Transverse colon (tissue), 4 donors: Measurements from ENCODE around the gene USP48. TPM values are rescaled to one million over a fixed set of nuclear protein-coding genes. Genes with fewer than 3 reads are reported as not detected.

Source experiments
- DNase-seq: peaks from one replicate; pipeline ENCODE4 v3.0.0-alpha.2; 2019
- H3K27ac ChIP-seq, 4 donors: fragments of 200-600 bp; sonication (generic); 2 replicates each; pipeline ENCODE4 v1.5.1; 2016 to 2018; ENCODE audit warnings: inconsistent platforms in 4 of 4
- H3K27me3 ChIP-seq: fragments of 200-600 bp; sonication (generic); 2 replicates; pipeline ENCODE4 v1.5.1; 2017; ENCODE audit warnings: inconsistent platforms
- H3K36me3 ChIP-seq, 4 donors: fragments of 200-600 bp; sonication (generic); 2 replicates each; pipeline ENCODE4 v1.5.1; 2017 to 2019; ENCODE audit warnings: inconsistent platforms in 4 of 4
- H3K4me1 ChIP-seq, 4 donors: fragments of 200-600 bp; sonication (generic); 2 replicates each; pipeline ENCODE4 v1.5.1; 2017 to 2020; ENCODE audit warnings: inconsistent platforms in 4 of 4
- H3K4me3 ChIP-seq, 4 donors: fragments of 200-600 bp; sonication (generic); 1 replicate in 1 of 4; 2 replicates in 3 of 4; pipeline versions ENCODE4 v1.5.1 to v1.6.1; 2017 to 2019; ENCODE audit warnings: inconsistent platforms in 4 of 4
- H3K9me3 ChIP-seq, 2 donors: fragments of 200-600 bp; sonication (generic); 2 replicates each; pipeline ENCODE4 v1.5.1; 2017 to 2019; ENCODE audit warnings: inconsistent platforms in 2 of 2
- EP300 ChIP-seq: sonication (generic); formaldehyde crosslinking; IDR thresholded peaks from one replicate; pipeline ENCODE4 v1.6.1; 2017; ENCODE audit warnings: antibody characterized with exemption, low read depth
- POLR2A ChIP-seq: fragments of 450-650 bp; IDR thresholded peaks from one replicate; pipeline ENCODE4 v1.6.1; 2016; ENCODE audit warnings: antibody characterized with exemption, mild to moderate bottlenecking, moderate library complexity
- POLR2AphosphoS5 ChIP-seq, 3 donors: sonication (generic); formaldehyde crosslinking; IDR thresholded peaks; one replicate each; pipeline ENCODE4 v1.6.1; 2016; ENCODE audit warnings: antibody characterized with exemption in 3 of 3
- WGBS, 2 donors: methylation state at CpG; one replicate each; pipeline ENCODE4 v1.1.5; 2018; ENCODE audit warnings: low coverage in 1 of 2; 5-methylcytosine and 5-hydroxymethylcytosine counted together
- in situ Hi-C, 4 donors: fragments of 200-750 bp; cut with MboI; loops; one replicate each; pipeline versions ENCODE4 v1.15.0 to v1.15.1; 2017; ENCODE audit warnings: low sequenced_read_pairs in 3 of 4, low pct_ligation_motif_present in 1 of 4, low pct_unique_long_range_greater_than_20kb in 1 of 4
- intact Hi-C: fragments of 100-400 bp; cut with DNase I; formaldehyde crosslinking; loops from one replicate; pipeline ENCODE4 v1.15.1; 2023; ENCODE audit warnings: low total_unique reads
- total RNA-seq, 4 donors: library from RNA; depleted of rRNA; stranded (reverse); fragments of >200 nt; gene quantifications; one replicate each; pipeline ENCODE4 v1.1.0, GENCODE V29; 2016
- TF ChIP-seq, protein P1 (sequence below), 5 experiments: fragments of 200-600 bp in 3 of 5; fragments of 450-650 bp in 2 of 5; sonication (generic) in 3 of 5; IDR thresholded peaks; 1 replicate in 2 of 5; 2 replicates in 3 of 5; pipeline ENCODE4 v1.5.1; 2016 to 2017; ENCODE audit warnings: antibody characterized with exemption in 5 of 5, inconsistent platforms in 3 of 5, mild to moderate bottlenecking in 2 of 5, moderate library complexity in 1 of 5

The USP48 gene
- total RNA-seq, 4 donors from 2014 or later = 48.4 to 87.3 (median 51.4) TPM

DNA sequence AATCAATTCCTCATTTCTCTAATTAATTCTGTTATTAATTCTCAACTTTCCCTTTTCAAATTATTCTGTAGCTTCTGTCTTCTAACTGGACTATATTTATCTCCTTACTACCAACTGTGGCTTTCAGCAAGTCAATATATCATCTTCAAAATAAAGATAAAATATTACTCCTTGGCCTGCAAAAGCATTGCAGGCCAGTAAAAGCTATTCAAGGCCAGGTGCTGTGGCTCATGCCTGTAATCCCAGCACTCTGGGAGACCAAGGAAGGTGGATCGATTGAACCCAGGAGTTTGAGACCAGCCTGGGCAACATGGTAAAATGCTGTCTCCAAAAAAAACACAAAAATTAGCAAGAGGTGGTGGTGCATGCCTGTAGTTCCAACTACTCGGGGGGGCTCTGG lies 27.9 kb downstream of the USP48 start:
- no peak for TF ChIP-seq POLR2AphosphoS5 (IDR thresholded peaks at IDR 0.05)
- no peak for TF ChIP-seq EP300
- TF ChIP-seq POLR2A = no peak
- TF ChIP-seq, protein P1, sequence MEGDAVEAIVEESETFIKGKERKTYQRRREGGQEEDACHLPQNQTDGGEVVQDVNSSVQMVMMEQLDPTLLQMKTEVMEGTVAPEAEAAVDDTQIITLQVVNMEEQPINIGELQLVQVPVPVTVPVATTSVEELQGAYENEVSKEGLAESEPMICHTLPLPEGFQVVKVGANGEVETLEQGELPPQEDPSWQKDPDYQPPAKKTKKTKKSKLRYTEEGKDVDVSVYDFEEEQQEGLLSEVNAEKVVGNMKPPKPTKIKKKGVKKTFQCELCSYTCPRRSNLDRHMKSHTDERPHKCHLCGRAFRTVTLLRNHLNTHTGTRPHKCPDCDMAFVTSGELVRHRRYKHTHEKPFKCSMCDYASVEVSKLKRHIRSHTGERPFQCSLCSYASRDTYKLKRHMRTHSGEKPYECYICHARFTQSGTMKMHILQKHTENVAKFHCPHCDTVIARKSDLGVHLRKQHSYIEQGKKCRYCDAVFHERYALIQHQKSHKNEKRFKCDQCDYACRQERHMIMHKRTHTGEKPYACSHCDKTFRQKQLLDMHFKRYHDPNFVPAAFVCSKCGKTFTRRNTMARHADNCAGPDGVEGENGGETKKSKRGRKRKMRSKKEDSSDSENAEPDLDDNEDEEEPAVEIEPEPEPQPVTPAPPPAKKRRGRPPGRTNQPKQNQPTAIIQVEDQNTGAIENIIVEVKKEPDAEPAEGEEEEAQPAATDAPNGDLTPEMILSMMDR (IDR thresholded peaks at IDR 0.05) = no peak
- peaks cover 0 to 44% (median 19%) of the 10 kb centered on the region in 4 donors for H3K36me3 ChIP-seq
- in situ Hi-C loops = no loop called here
- peaks cover 0 to 9% (median 0%) of the 10 kb centered on the region in 4 donors for H3K4me1 ChIP-seq
- no peak for DNase-seq
- no peak overlapping the region for H3K4me3 ChIP-seq
- H3K9me3 ChIP-seq = no peaks in the 10 kb centered on the region
- H3K27ac ChIP-seq = no peak overlapping the region
- no peaks in the 10 kb centered on the region for H3K27me3 ChIP-seq
- intact Hi-C loops = no loop called here
- WGBS, 2 donors = 89 to 100% methylated on average over 2 of the region's 2 CpGs

DNA sequence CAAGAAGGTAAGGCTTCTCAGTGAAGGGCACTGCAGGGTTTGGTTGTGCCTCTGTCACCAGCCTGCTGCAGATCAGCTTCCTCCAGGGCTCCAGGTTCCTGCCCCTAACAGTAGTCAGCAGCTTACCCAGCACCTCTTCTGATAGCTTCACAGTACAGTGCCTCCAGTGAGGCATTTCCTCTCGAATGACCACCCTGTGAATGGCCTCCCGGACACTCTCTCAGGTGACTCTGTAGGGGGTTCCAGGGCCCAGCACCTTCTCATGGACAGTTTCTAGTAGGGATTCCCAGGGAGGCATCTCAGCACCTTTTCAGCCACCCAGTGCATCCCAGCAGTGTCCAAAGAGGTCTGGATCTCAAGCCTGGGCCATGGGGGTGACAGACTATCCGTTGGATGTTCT lies 28.4 kb downstream of the USP48 start:
- TF ChIP-seq POLR2AphosphoS5 (IDR thresholded peaks at IDR 0.05) = no peak
- no peak for TF ChIP-seq EP300
- TF ChIP-seq POLR2A = no peak
- TF ChIP-seq, protein P1 (IDR thresholded peaks at IDR 0.05) = no peak
- Histone ChIP-seq H3K36me3 (peaks cover 0 to 44% (median 19%) of the 10 kb centered on the region in 4 donors), H3K4me1 (peaks cover 0 to 6% (median 0%) of the 10 kb centered on the region in 4 donors), H3K4me3 (no peak overlapping the region), H3K9me3 (no peaks in the 10 kb centered on the region), H3K27me3 (no peaks in the 10 kb centered on the region), H3K27ac (no peak overlapping the region)
- intact Hi-C loops = no loop called here
- 80 to 97% methylated on average over 1 to 3 of the region's 3 CpGs for WGBS, 2 donors
- DNase-seq = no peak
- in situ Hi-C loops = no loop called here

DNA sequence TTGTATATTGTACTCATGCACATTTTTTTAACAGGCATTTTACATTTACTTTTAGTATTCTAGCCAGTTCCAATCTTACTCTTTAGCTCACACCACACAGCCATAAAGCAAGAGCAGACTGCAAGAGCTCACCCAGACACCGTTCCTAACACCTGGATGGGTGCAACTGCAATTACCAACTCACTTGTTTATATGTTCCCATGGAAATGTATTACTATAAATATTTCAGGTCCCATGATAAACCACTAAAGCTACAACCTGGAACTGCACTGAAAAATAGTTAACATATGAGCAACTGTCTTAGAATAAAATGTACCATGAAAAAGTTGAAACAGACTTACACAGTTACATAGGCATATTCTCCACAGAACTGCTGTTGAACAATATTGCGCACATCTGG lies 30.8 kb downstream of the USP48 start:
- H3K4me1 ChIP-seq = no peaks in the 10 kb centered on the region
- no peaks in the 10 kb centered on the region for H3K9me3 ChIP-seq
- intact Hi-C loops (no loop called here), in situ Hi-C loops (no loop called here)
- no peak for DNase-seq
- H3K27ac ChIP-seq = no peak overlapping the region
- H3K36me3 ChIP-seq = peaks cover 0 to 59% (median 24%) of the 10 kb centered on the region in 4 donors
- H3K27me3 ChIP-seq = no peaks in the 10 kb centered on the region
- H3K4me3 ChIP-seq = no peak overlapping the region
- WGBS, 2 donors = 66 to 68% methylated on average over 2 of the region's 2 CpGs
- no peak for TF ChIP-seq POLR2AphosphoS5 (IDR thresholded peaks at IDR 0.05)
- TF ChIP-seq, protein P1 (IDR thresholded peaks at IDR 0.05) = no peak
- no peak for TF ChIP-seq EP300
- no peak for TF ChIP-seq POLR2A

DNA sequence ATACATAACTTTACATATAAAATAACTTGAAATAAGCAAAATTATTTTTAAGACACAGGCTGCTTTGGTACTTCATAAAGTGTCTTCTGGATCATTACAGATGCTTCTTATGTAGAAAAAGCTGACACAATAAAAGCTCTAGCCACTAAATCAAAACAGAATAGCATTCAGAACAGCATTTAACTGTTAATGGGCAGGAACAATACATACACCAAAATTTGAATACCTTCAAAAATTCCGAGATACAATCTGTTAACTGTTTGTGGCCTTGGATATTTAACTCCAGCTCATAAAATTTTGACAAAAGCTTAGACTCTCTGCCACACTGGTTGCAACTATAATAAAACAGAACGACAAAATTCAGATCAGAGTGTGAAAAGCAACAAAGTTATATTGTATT lies 31.7 kb downstream of the USP48 start:
- H3K36me3 ChIP-seq = peaks cover 0 to 67% (median 26%) of the 10 kb centered on the region in 4 donors
- WGBS, 2 donors = 86 to 90% methylated on average over 2 of the region's 2 CpGs

More for the DNA sequence above, 31.7 kb downstream of the USP48 start:
- Histone ChIP-seq H3K9me3 (no peaks in the 10 kb centered on the region), H3K4me1 (no peaks in the 10 kb centered on the region), H3K27ac (no peak overlapping the region), H3K4me3 (no peak overlapping the region), H3K27me3 (no peaks in the 10 kb centered on the region)
- intact Hi-C loops (no loop called here), in situ Hi-C loops (no loop called here)
- TF ChIP-seq POLR2A (no peak), EP300 (no peak), POLR2AphosphoS5 (IDR thresholded peaks at IDR 0.05) (no peak)
- TF ChIP-seq, protein P1 (IDR thresholded peaks at IDR 0.05) = no peak
- DNase-seq = no peak
